ENCODE results near the gene YY1.

Gene YY1

DNA sequence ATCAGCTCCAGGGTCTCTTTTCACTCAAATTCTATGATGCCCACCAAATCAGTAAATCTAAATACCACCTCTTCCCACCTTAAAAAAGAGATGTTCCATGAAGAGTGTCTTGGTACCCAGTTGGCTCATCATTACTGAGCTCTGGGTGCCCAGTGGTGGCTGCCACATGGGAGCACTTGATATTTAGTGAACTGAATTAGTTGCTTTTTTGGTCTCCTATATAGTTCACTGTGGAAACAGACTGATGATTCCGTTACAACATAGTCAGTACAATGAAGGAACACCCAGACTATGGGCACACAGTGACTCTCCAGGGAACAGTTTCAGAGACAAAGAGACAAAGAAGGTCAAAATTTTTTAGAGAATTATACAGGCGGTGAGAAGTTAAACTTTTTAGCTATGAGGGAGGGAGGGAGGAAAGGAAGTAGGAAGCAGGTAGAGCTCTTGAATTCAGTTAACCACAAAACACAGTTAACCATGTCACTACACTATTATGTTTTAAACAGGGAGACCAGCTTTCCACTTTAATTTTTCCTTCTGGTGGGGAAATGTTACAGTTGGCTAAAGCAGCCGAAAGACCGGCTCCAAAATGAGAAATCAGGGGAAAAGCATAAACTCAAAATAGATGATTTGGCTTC is 14.6 kb upstream of the YY1 start:
- Histone ChIP-seq H3K4me1 (ENCODE audit: insufficient read depth, low read length, poor library complexity, severe bottlenecking) (peaks cover 45% of the 10 kb centered on the region), H3F3A (ENCODE audit: low read depth) (peaks cover 3% of the 10 kb centered on the region; the same call in 1 of the 2 replicates), H3K4me3 (ENCODE audit: low read length, poor library complexity, severe bottlenecking) (peak overlapping the region; percentile 82), H3K4me2 (ENCODE audit: low read depth, low read length, poor library complexity, severe bottlenecking) (peak overlapping the region; percentile 93), H3K79me2 (ENCODE audit: insufficient read depth, low read length) (peaks cover 93% of the 10 kb centered on the region), H3K9ac (ENCODE audit: low read depth, low read length, poor library complexity, severe bottlenecking) (peak overlapping the region; percentile 82), H3K27me3 (ENCODE audit: insufficient read depth, low read length, poor library complexity, severe bottlenecking) (no peaks in the 10 kb centered on the region), H3K9me3 (ENCODE audit: insufficient read depth, low read depth, low read length) (no peaks in the 10 kb centered on the region), H3K36me3 (ENCODE audit: insufficient read depth, low read length) (peaks cover 3% of the 10 kb centered on the region; the same call in 1 of the 2 replicates), H3K9me2 (replicated peaks; ENCODE audit: low read depth, low read length) (no peaks in the 10 kb centered on the region), H2AFZ (ENCODE audit: low read length) (peak overlapping the region; percentile 26; the same call in 1 of the 2 replicates), H4K20me1 (ENCODE audit: insufficient read depth, low read length, poor library complexity, severe bottlenecking) (peaks cover 5% of the 10 kb centered on the region)
- TF ChIP-seq, protein P1, sequence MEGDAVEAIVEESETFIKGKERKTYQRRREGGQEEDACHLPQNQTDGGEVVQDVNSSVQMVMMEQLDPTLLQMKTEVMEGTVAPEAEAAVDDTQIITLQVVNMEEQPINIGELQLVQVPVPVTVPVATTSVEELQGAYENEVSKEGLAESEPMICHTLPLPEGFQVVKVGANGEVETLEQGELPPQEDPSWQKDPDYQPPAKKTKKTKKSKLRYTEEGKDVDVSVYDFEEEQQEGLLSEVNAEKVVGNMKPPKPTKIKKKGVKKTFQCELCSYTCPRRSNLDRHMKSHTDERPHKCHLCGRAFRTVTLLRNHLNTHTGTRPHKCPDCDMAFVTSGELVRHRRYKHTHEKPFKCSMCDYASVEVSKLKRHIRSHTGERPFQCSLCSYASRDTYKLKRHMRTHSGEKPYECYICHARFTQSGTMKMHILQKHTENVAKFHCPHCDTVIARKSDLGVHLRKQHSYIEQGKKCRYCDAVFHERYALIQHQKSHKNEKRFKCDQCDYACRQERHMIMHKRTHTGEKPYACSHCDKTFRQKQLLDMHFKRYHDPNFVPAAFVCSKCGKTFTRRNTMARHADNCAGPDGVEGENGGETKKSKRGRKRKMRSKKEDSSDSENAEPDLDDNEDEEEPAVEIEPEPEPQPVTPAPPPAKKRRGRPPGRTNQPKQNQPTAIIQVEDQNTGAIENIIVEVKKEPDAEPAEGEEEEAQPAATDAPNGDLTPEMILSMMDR (conservative IDR thresholded peaks at IDR 0.05; ENCODE audit: low read length), result no peak
- TF ChIP-seq EZH2phosphoT487 (IDR thresholded peaks at IDR 0.05; ENCODE audit: borderline replicate concordance), result no peak

DNA sequence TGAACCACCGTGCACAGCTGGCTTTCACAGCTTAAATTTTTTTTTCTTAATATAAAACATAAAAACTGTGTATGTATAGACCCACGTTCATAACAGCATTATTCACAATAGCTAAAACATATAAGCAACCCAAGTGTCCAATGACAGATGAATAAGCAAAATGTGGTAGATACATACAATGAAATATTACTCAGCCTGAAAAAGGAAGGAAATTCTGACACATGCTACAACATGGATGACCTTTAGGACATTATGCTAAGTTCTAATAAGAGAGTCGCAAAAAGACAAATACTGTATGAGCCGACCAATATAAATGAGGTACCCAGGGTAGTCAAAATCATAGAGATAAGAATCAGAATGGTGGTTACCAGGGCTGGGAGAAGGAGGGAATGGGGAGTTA is 13.8 kb upstream of the YY1 start:
- Histone ChIP-seq H3F3A (ENCODE audit: low read depth) (peaks cover 3% of the 10 kb centered on the region; the same call in 1 of the 2 replicates), H3K36me3 (ENCODE audit: insufficient read depth, low read length) (peaks cover 8% of the 10 kb centered on the region; the same call in 1 of the 2 replicates), H3K4me3 (ENCODE audit: low read length, poor library complexity, severe bottlenecking) (peak overlapping the region; percentile 82), H2AFZ (ENCODE audit: low read length) (no peak overlapping the region), H3K9me2 (replicated peaks; ENCODE audit: low read depth, low read length) (no peaks in the 10 kb centered on the region), H3K9ac (ENCODE audit: low read depth, low read length, poor library complexity, severe bottlenecking) (peak overlapping the region; percentile 82), H3K27me3 (ENCODE audit: insufficient read depth, low read length, poor library complexity, severe bottlenecking) (no peaks in the 10 kb centered on the region), H3K79me2 (ENCODE audit: insufficient read depth, low read length) (peaks cover 96% of the 10 kb centered on the region), H3K4me1 (ENCODE audit: insufficient read depth, low read length, poor library complexity, severe bottlenecking) (peaks cover 45% of the 10 kb centered on the region), H3K4me2 (ENCODE audit: low read depth, low read length, poor library complexity, severe bottlenecking) (peak overlapping the region; percentile 93), H3K9me3 (ENCODE audit: insufficient read depth, low read depth, low read length) (no peaks in the 10 kb centered on the region), H4K20me1 (ENCODE audit: insufficient read depth, low read length, poor library complexity, severe bottlenecking) (peaks cover 13% of the 10 kb centered on the region)
- no peak for TF ChIP-seq EZH2phosphoT487 (IDR thresholded peaks at IDR 0.05; ENCODE audit: borderline replicate concordance)
- TF ChIP-seq, protein P1 (conservative IDR thresholded peaks at IDR 0.05; ENCODE audit: low read length), result no peak

DNA sequence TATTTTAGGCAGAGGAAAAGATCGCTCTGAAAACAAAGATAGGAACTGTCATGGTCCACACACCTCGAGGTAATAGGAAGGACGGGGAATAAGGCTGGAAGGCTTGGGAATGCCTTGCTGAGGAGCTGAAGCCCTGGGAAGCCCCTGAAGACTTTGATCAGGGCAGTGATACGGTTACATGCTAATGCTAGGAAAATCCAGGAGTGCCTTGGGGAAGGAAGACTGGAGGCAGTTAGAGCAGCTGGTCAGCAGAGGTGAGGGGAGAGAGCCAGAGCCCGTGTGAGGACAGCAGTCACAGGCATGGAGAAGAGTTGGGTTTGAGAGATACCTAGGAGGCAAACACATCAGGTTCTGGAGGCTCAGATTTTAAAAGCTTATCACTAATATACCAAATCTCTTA is 8.6 kb upstream of the YY1 start:
- H3K9me2 ChIP-seq (replicated peaks; ENCODE audit: low read depth, low read length), result no peaks in the 10 kb centered on the region
- no peak overlapping the region for H3K4me2 ChIP-seq (ENCODE audit: low read depth, low read length, poor library complexity, severe bottlenecking)
- no peak overlapping the region for H3K9ac ChIP-seq (ENCODE audit: low read depth, low read length, poor library complexity, severe bottlenecking)
- H3K4me3 ChIP-seq (ENCODE audit: low read length, poor library complexity, severe bottlenecking), result no peak overlapping the region
- peaks cover 24% of the 10 kb centered on the region for H3K4me1 ChIP-seq (ENCODE audit: insufficient read depth, low read length, poor library complexity, severe bottlenecking)
- H3F3A ChIP-seq (ENCODE audit: low read depth), result no peaks in the 10 kb centered on the region
- H4K20me1 ChIP-seq (ENCODE audit: insufficient read depth, low read length, poor library complexity, severe bottlenecking), result peaks cover 57% of the 10 kb centered on the region
- H3K79me2 ChIP-seq (ENCODE audit: insufficient read depth, low read length), result peaks cover 100% of the 10 kb centered on the region
- H3K27me3 ChIP-seq (ENCODE audit: insufficient read depth, low read length, poor library complexity, severe bottlenecking), result no peaks in the 10 kb centered on the region
- no peak overlapping the region for H2AFZ ChIP-seq (ENCODE audit: low read length)
- peaks cover 20% of the 10 kb centered on the region; the same call in 1 of the 2 replicates for H3K36me3 ChIP-seq (ENCODE audit: insufficient read depth, low read length)
- TF ChIP-seq, protein P1 (conservative IDR thresholded peaks at IDR 0.05; ENCODE audit: low read length), result no peak
- no peak for TF ChIP-seq EZH2phosphoT487 (IDR thresholded peaks at IDR 0.05; ENCODE audit: borderline replicate concordance)
- no peaks in the 10 kb centered on the region for H3K9me3 ChIP-seq (ENCODE audit: insufficient read depth, low read depth, low read length)

Measured in Loucy (cell line).